Fibroblast of the aortic adventitia (primary cell): ENCODE results near the gene ANKRD28. TPM values are rescaled to one million over a fixed set of nuclear protein-coding genes. Genes with fewer than 3 reads are reported as not detected.
A peak's percentile ranks its signal among the peaks of the same experiment; 100 is the strongest.

ENCODE experiments used
- DNase-seq: peaks from one replicate; pipeline ENCODE4 v3.0.0-alpha.2; 2010; ENCODE audit warnings: low read depth
- H3K4me3 ChIP-seq: 2 replicates; pipeline ENCODE4 v1.5.1; 2011; ENCODE audit warnings: low read depth, mild to moderate bottlenecking, control low read depth, low read length, moderate library complexity
- total RNA-seq: library from RNA; depleted of rRNA; stranded (reverse); fragments of >200 nt; gene quantifications from 2 replicates; pipeline ENCODE4 v1.2.3, GENCODE V29; 2012; ENCODE audit warnings: low replicate concordance
- TF ChIP-seq, protein P1 (sequence below): IDR thresholded peaks from 2 replicates; pipeline ENCODE4 v1.5.1; 2011; ENCODE audit warnings: mild to moderate bottlenecking, low read length, control low read depth, inconsistent platforms; ENCODE audit not compliant: insufficient read depth

The ANKRD28 gene
- total RNA-seq, 1 donor = 121 TPM

DNA sequence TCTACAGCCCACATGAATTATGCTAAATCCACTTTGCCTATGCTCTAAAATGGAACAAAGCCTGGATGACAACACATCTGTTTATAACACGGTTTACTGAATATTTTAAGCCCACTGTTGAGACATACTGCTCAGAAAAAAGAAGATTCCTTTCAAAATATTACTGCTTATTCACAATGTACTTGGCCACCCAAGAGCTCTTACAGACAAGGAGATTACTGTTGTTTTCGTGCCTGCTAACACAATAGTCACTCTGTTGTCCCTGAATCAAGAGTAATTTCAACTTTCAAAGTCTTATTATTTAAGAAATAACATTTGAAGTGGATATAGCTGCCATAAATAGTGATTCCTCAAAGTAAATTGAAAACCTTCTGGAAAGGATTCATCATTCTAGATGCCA, 70.9 kb downstream of the ANKRD28 start:
- no peak overlapping the region for H3K4me3 ChIP-seq
- TF ChIP-seq, protein P1, sequence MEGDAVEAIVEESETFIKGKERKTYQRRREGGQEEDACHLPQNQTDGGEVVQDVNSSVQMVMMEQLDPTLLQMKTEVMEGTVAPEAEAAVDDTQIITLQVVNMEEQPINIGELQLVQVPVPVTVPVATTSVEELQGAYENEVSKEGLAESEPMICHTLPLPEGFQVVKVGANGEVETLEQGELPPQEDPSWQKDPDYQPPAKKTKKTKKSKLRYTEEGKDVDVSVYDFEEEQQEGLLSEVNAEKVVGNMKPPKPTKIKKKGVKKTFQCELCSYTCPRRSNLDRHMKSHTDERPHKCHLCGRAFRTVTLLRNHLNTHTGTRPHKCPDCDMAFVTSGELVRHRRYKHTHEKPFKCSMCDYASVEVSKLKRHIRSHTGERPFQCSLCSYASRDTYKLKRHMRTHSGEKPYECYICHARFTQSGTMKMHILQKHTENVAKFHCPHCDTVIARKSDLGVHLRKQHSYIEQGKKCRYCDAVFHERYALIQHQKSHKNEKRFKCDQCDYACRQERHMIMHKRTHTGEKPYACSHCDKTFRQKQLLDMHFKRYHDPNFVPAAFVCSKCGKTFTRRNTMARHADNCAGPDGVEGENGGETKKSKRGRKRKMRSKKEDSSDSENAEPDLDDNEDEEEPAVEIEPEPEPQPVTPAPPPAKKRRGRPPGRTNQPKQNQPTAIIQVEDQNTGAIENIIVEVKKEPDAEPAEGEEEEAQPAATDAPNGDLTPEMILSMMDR = no peak
- no peak for DNase-seq

DNA sequence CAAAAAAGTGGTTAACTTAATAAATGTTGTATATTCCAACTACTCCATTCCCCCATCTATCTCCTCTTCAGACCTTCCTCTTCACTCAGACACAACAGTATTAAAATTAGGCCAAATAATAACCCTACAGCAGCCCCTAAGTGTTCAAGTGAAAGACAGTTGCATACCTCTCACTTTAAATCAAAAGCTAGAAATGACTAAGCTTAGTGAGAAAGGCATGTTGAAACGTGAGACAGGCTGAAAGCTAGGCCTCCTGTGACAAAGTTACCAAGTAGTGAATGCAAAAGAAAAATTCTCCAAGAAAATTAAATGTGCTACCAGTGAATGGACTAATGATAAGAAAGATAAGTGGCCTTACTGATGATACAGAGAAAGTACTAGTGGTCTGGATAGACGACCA, 71.7 kb downstream of the ANKRD28 start:
- DNase-seq = peak; percentile 8
- H3K4me3 ChIP-seq = no peak overlapping the region
- TF ChIP-seq, protein P1 = no peak

DNA sequence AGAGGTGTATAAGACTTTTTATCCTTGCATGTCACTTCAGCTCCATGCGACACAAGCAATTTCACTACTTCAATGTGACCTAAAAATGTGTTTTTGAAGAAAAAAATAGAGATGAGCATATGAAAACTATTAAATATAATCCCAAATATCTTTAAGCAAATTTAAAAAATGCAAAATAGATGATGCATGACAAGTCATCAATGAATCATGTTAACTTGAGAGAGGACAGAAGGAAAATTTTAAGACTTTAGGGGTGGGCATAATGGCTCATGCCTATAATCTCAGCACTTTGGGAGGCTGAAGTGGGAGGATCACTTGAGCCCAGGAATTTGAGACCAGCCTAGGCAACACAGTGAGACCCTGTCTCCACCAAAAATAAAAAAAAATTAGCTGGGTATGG, 73.3 kb downstream of the ANKRD28 start:
- no peak overlapping the region for H3K4me3 ChIP-seq
- no peak for DNase-seq
- TF ChIP-seq, protein P1 = no peak

DNA sequence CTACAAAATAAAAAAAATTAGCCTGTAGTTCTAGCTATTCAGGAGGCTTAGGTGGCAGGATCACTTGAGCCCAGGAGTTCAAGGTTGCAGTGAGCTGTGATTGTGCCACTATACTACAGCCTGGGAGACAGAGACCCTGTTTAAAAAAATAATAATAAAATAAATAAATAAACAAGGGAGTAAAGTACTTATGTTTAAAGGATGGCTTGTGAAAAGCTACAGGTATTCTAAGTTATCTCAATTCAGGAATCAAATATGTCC, 74.2 kb downstream of the ANKRD28 start:
- TF ChIP-seq, protein P1 = no peak
- no peak overlapping the region for H3K4me3 ChIP-seq
- no peak for DNase-seq

DNA sequence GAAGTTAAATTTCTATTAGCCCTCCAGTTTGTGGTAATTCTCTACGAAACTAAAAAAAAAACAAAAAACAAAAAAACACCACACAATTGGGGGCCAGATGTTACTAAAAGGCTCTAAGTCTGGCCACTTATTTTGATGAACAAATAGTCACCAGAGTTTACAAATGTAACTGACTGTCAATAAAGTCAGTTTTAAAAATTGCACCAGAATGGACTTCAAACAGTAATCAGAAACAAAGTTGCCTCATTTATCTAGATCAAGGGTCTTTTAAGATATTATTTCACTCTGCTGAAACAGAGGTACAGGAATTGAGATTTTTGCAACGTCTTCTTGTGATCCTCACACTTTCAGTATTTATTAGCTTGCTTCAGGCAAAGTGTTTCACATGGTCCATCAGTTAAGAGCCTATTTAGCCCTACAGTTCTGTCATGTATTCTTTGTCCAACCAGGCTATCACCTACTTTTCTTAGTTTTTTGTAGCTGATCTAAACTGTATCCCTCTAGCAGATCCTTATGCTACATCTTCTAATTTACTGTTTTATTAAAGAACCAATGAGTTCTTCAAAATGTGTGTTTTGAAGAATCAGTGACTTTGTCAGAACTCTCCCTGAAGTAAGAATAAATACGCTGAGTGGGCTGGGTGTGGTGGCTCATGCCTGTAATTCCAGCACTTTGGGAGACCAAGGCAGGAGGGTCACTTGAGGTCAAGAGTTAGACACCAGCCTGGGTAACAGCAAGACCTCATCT, 74.7 kb downstream of the ANKRD28 start:
- TF ChIP-seq, protein P1 = no peak
- DNase-seq = no peak
- no peak overlapping the region for H3K4me3 ChIP-seq

DNA sequence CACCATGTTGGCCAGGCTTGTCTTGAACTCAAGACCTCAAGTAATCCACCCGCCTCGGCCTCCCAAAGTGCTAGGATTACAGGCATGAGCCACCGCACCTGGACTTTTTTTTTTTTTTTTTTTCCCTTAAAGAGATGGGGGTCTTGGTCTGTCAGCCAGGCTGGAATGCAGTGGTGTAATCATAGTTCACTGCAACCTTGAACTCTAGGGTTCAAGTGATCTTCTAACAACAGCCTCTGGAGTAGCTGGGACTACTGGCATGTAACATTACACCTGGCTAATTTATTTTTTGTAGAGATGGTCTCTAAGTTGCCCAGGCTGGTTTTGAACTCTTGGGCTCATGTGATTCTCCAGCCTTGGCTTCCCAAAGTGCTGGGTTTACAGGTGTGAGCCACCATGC, 81.6 kb downstream of the ANKRD28 start:
- TF ChIP-seq, protein P1 = no peak
- no peak for DNase-seq
- H3K4me3 ChIP-seq = no peak overlapping the region

DNA sequence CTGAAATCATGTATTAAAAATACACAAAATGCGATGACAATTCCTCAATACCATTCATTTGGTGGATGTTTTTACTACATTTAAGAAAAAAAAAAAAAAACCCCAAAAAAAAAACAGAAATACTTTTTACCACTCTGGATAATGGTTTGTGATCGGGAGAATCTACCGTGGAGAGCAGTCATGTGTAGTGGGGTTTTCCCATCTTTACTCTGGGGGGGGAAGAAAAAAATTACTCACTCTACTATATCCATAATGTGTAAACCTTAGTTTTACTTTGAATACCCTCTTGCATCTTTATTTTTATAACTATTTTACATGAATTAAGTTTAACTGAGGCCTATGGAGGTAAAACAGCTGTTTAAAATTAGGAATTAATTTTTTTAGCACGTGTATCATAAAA, 83.3 kb downstream of the ANKRD28 start:
- H3K4me3 ChIP-seq = no peak overlapping the region
- TF ChIP-seq, protein P1 = no peak
- no peak for DNase-seq
